ENCODE results near the gene CPPED1. TPM values are rescaled to one million over a fixed set of nuclear protein-coding genes. Genes with fewer than 3 reads are reported as not detected.
A peak's percentile ranks its signal among the peaks of the same experiment; 100 is the strongest.

Gene CPPED1
- total RNA-seq, 1 donor from 2014 or later, result 15.2 TPM

GRCh38 chr16:12617401-12617819 is 186.3 kb downstream of the CPPED1 start:
- Mint-ChIP-seq H3K4me3 (no peak overlapping the region), H3K4me1 (ENCODE audit: unreplicated experiment) (peaks cover 5% of the 10 kb centered on the region)
- TF ChIP-seq CTCF (conservative IDR thresholded peaks at IDR 0.05), result no peak

GRCh38 chr16:12614662-12615278 is 188.9 kb downstream of the CPPED1 start:
- Mint-ChIP-seq H3K4me1 (ENCODE audit: unreplicated experiment) (peaks cover 5% of the 10 kb centered on the region), H3K27ac (no peak overlapping the region), H3K36me3 (no peaks in the 10 kb centered on the region), H3K4me3 (no peak overlapping the region), H3K27me3 (peaks cover 3% of the 10 kb centered on the region), H3K9me3 (no peaks in the 10 kb centered on the region)
- no peak for TF ChIP-seq CTCF (conservative IDR thresholded peaks at IDR 0.05)
- DNase-seq (ENCODE audit: extremely low spot score, unreplicated experiment), result no peak

More at GRCh38 chr16:12617401-12617819, 186.3 kb downstream of the CPPED1 start:
- DNase-seq (ENCODE audit: extremely low spot score, unreplicated experiment), result no peak
- Mint-ChIP-seq H3K36me3 (no peaks in the 10 kb centered on the region), H3K27ac (no peak overlapping the region), H3K27me3 (peaks cover 3% of the 10 kb centered on the region), H3K9me3 (no peaks in the 10 kb centered on the region)

DNA sequence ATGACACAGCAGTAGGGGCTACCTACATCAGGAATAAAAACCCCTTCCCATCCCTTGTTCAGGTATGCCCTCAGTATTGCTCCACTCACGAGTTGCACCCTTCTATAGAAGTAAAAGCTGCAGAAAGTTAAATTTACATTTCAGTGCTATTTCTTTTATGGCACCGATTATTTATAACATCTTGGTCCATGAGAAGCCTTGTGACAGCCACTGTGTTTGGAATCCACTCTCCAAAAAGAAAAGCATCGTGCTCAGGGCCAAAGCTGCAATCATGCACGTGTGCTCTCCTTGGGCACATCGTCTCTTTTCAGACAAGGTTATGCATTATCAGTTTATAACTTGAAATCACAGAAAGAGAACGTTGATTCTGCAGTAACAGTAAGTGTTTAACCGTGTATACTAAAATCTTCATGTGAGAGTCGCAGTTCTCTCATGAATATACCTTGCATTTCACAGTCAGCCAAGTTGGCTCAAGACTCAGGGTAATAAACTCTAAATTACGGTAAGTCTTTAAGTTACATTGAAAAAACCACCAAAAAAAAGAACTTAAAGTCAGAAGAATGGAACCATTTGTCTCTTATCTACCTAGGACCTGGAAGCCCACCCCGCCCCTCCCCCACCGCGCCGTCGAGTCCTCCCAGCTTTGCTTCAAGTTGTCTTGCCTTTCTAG is 189.6 kb downstream of the CPPED1 start:
- peaks cover 5% of the 10 kb centered on the region for H3K4me1 Mint-ChIP-seq (ENCODE audit: unreplicated experiment)
- peaks cover 3% of the 10 kb centered on the region for H3K27me3 Mint-ChIP-seq
- TF ChIP-seq CTCF (conservative IDR thresholded peaks at IDR 0.05), result no peak
- H3K36me3 Mint-ChIP-seq, result no peaks in the 10 kb centered on the region
- no peaks in the 10 kb centered on the region for H3K9me3 Mint-ChIP-seq
- no peak for DNase-seq (ENCODE audit: extremely low spot score, unreplicated experiment)
- no peak overlapping the region for H3K4me3 Mint-ChIP-seq
- peak overlapping the region; percentile 29 for H3K27ac Mint-ChIP-seq

- Mint-ChIP-seq H3K9me3 (no peaks in the 10 kb centered on the region), H3K4me1 (ENCODE audit: unreplicated experiment) (peaks cover 5% of the 10 kb centered on the region), H3K36me3 (no peaks in the 10 kb centered on the region), H3K4me3 (peak overlapping the region; percentile 1), H3K27ac (peak overlapping the region; percentile 29), H3K27me3 (peaks cover 3% of the 10 kb centered on the region)
- no peak for TF ChIP-seq CTCF (conservative IDR thresholded peaks at IDR 0.05)
- DNase-seq (ENCODE audit: extremely low spot score, unreplicated experiment), result no peak
Measured at GRCh38 chr16:12613131-12613991, 190.3 kb downstream of the CPPED1 start.

DNA sequence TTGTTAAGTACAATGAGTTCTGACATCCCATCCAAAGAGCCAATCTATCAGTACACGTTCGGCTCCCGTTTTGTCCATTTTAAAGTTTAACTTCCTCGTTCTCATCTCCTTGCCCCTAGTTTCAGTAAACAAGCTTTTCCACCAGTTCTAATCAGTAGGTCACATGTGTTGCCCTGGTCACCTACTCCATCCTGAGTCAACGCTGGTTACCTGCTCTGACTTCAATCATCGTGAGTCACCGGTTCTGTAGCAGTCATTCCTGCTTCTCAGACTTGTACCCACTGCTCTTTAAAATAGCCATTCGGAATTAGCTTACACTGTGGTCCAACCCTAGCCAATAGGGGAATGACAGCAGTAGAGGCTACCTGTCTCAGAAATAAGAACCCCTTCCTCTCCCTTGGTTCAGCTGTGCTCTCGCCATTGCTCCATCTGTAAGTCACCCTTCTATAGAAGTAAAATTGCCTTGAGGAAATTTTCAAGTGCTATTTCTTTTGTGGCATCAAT is 191.0 kb downstream of the CPPED1 start:
- no peak for DNase-seq (ENCODE audit: extremely low spot score, unreplicated experiment)
- Mint-ChIP-seq H3K36me3 (no peaks in the 10 kb centered on the region), H3K4me3 (no peak overlapping the region), H3K27ac (peak overlapping the region; percentile 3), H3K27me3 (peaks cover 6% of the 10 kb centered on the region), H3K9me3 (no peaks in the 10 kb centered on the region), H3K4me1 (ENCODE audit: unreplicated experiment) (peaks cover 5% of the 10 kb centered on the region)
- no peak for TF ChIP-seq CTCF (conservative IDR thresholded peaks at IDR 0.05)
